HG03159 (cell line): ENCODE data around the gene PUS7.
"Not testable (repeated sequence)": the region's sequence is repeated elsewhere in the genome, so short reads cannot be mapped to it uniquely, and the experiment has no call there.

Experiments used
- ATAC-seq: cut with Tn5 transposase; IDR thresholded peaks from one replicate; pipeline ENCODE4 v1.9.1; 2021; ENCODE audit warnings: mild to moderate bottlenecking, moderate library complexity; ENCODE audit not compliant: unreplicated experiment

PUS7 gene

DNA sequence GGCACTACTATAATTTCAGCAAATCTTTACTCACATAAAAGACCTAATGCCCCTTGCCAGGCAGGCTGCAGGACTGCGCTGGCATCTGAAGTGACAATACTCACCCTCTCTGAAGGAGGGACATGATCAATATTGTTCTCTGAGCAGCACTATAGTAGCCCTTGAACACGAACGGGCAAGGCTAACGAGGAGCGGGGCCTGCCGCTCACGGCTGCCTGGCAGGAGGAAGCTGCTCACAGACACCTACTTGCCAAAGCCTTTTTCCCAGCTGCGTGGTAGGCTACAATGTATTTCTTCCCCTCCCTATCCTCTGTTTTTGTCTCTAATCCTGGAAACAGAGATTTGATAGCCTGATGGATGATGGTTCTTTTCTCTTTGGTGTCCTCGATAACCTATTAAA is 19.9 kb downstream of the PUS7 start:
- ATAC-seq, result no peak

DNA sequence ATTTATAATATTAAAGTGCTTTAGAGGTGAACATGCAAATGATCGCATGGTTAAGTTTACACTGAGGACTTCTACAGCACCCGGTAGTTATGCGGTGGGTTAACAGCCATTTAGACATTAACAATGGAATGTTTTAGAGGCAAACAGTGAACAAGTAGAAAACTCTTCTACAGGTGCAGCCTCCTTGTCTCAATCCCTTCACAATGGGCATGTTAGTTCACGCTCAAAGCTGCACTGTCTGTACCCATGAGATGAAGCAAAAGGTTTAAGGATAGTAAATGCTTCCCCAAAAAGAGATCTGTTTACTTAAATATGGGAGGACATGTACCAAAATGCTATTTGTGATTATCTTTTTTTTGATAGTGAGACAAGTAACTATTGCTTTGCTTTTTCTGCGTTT is 25.1 kb downstream of the PUS7 start:
- no peak for ATAC-seq

DNA sequence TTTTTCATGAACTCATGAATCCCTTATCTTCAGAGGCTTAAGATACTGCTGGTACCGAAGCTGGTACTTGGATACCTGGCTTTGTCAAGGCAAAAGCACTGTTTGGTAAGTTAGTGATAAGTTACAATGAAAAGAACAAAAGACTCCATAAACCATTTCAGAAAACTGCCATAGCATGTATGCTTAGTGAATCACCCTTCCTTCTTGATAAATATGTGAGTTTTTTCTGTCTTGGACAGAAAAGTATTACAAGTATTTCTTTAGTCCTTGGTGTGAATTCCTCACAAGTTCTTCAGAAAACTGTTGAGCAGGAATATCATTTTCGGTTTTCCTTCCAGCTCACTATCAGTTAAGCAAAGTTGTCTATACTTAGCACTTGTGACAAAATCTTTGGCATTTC is 25.6 kb downstream of the PUS7 start:
- no peak for ATAC-seq

DNA sequence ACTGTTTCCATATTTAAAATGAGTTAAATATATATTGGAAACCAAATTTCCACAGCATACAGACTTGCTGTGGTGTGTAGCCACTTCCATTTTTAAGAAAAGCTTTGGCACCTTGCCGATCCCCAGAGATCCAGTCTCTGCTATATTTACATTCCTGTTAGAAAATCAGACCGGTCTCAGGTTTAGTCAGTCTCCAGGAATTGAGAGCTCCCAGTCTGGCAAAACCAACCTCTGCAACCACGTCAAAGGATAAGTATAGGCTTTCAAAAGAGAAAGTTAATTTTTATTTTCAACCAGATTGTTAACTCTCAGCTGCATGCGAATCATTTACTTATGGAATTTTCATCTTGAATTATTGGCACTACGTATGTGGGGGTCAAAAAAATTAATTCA is 28.2 kb downstream of the PUS7 start:
- ATAC-seq, result no peak

DNA sequence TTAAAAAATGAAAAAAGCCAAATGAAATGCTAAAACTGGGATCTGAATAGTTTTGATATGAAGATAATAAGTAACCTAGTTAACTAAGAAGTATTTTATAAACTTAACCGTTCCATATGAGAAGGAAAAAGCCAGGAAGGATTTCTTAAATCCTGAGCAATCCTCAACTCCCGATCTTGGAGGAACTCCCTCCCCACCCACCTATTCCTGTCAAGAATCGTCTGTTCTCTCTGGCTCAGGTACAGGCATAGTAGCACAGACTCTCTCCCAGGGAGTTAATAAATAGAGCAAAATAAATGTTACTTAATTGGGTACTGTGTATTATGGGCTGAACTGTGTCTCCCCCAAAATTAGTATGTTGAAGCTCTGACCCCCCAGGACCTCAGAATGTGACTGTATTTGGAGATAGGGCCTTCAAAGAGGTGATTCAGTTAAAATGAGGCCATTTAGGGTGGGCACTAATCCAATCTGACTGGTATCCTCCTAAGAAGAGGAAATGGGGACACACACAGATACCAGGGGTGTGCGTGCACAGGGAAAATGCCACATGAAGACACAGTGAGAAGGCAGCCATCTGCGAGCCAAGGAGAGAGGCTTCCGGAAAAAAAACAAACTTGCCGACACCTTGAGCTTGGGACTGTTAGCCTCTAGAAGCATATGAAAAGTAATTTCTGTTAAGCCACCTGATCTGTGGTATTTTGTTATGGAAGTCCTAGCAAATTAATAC is 28.7 kb downstream of the PUS7 start:
- no peak for ATAC-seq

DNA sequence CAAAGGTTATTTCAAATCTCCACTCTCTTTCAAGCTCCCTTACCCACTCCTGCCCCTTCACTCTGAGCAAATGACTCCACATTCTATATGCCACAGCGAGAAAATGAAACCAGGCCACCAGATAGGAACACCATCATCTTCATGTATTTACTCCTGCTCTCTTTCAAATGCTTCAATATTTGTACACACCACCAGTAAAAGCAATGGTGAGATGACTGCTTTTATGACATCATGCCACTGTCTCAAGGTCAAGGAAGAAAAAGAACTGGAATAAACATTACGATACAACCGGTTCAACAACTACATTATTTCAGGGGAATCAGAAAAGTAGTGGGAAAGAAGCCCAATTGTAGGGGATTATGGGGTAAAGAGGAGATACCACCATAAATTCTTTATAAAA is 32.7 kb downstream of the PUS7 start:
- no peak for ATAC-seq

DNA sequence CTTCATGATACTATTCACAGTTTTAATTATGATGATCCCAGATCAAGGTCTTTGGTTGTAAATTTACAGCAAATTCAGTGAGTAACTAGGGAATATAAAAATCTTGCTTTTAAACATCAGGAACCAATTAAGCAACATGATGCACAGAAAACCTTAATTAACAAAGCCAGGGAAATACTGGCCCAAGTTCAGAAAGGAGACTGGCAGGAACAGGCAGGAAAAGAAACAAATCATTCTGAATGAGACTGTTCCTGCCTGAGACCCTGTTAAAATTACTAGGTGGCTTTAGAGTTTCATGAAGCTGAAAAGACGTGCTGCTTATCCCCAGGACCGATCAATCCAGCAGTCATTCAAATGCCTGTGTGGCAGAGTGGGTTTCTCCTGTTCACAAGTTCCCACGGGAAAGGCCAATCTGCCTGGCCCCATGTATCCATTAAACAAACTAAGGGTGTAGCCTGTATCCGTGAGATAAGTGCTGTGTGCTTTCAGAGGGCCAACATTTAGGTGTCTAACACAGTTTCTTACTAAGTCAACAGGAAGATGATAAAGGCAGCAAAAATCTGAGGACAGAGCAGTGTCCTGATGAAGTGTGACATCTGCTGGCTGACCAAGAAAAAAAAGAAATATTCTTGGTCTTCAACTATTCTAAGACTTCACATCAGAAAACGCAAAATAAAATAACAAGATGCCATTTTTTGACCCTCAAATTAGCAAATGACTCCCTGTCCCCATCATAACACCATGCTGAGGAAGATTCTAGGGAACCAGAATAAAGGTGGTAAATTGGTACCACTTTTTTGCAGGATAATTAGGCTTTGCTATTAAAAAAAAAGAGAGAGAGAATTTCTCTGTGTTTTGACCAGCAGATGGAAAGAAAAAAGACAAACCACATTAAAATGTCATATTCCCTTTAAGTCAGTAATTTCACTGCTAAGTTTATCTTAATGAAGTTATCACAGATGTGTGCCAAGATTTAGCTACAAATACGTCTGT is 34.2 kb downstream of the PUS7 start:
- ATAC-seq, result no peak

GRCh38 chr7:105480931-105481330 is 41.1 kb downstream of the PUS7 start:
- no peak for ATAC-seq

- ATAC-seq, result no peak
Observed at GRCh38 chr7:105478606-105479005, 43.5 kb downstream of the PUS7 start.

GRCh38 chr7:105477908-105478307 is 44.2 kb downstream of the PUS7 start:
- ATAC-seq, result no peak

- no peak for ATAC-seq
Observed at GRCh38 chr7:105474045-105474444, 48.0 kb downstream of the PUS7 start.

DNA sequence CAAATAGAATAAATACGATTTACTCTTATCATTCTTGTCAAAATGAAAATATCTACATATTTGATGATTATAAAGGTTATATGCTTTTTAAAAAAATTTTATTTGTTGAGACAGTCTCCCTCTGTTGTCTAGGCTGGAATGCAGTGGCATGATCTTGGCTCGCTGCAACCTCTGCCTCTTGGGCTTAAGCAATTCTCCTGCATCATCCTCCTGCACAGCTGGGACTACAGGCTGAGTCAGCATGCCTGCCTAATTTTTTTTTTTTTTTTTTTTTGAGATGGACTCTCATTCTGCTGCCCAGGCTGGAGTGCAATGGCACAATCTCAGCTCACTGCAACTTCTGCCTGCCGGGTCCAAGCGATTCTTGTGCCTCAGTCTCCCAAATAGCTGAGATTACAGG is 48.9 kb downstream of the PUS7 start:
- ATAC-seq, result no peak

DNA sequence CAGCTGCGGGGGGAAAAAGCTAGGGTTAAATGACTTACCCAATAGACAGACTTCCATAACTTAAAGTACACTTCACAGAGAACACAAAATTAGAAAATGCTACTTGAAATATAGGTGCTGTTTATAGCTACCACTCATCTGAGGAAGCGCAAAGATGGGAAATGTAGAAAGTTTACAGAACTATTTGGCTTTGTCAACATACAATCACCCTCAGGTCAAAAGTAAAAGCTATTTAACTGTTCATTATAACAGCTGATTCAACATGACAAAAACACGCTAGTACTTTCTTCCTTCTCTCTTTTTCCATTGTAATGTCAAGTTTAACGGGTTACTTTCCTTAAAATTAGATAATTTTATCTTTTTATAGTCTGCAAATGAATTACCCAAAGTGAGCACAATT is 51.2 kb downstream of the PUS7 start:
- ATAC-seq, result no peak

DNA sequence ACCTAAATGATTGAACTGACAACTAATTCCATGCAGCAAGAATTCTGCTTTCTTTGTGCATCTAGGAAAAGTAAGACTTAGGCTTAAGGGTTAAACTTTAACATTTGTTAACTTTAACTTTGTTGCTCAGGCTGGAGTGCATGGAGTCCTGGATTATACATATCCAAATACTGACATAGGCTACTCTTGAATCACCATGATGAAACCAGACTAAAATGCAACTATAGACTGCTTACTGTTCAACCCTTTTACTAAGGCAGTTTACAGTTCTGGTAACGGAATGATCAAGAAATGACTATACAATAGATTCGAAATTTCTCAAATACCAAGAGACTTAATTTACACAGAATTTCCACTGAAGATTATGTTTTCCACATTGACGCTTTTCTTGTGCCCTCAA is 52.0 kb downstream of the PUS7 start:
- no peak for ATAC-seq

DNA sequence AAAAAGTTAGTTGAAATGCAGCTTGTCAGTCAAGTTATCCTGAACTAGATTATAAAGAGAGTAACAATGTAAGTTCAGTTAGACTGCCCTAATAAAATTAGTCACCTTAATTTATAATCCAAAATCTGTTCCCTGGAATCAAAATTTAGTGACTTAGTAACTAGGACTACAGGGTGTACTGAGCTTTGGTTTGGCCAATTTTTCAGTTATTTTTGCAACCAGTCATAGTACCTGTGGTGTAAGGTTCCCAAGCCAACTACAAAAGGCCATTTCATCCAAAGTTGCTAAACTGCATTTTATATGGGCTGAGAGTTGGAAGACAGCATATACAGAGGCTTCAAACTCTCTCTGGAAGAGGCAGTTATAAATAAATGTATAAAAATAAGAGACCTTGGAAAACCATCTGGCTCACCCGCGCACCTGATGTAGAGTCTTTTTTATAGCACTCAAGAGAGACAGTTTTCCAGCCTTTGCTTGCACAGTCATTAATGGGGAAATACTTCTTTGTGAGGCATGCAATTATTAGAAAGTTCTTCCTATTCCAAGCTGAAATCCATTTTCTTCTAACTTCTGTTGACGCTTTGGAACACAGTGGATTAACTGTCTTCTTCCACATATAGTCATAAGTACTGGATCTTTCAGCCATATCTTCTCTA is 59.2 kb downstream of the PUS7 start:
- ATAC-seq, result no peak

GRCh38 chr7:105461518-105461917 is 60.6 kb downstream of the PUS7 start:
- no peak for ATAC-seq

DNA sequence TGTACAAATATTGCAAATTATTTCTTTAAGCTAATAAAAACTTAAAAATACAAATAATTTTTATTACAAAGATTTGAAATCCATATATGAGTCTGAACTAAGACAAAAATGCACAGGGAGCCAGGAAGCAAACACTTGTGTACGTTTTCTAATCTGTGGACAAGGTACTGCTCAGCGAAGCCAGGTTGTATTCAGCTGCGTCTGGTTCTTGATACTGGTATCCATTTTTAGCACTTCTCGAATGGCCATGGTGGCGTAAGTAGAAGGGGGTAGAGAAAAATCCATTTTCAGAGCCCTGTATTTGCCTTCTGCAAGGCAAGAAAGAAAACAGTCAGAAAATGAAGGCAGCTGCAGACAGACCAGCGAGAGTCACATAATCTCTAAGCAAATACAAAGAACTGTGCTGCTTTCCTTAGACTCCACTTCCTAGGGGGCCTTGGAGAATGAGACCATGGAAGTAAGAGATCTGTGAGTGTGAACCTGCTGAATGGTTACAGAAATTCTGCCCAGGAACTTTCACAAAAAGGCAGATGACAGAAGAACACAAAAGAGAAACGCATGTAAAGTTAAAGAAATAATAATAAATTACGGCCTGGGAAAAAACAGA is 64.3 kb downstream of the PUS7 start:
- no peak for ATAC-seq

DNA sequence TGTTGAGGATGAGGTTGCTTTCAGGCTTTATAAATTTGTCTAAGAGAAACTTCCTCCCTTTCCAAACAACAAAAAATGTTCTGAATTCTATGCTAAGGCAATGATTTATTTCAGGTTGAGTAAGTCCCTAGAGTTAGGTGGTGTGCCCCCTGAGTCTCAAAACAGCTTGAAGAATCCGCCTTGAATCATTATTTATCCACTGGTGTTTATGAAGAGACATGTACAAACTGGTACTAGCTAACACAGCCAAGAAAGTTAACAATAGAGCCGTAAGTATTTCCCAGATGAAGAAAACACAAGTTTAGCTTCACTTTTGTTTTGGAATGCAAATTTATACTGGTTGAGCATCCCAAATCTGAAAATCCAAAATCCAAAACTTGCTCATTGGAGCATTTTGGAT is 67.2 kb downstream of the PUS7 start:
- ATAC-seq, result no peak

DNA sequence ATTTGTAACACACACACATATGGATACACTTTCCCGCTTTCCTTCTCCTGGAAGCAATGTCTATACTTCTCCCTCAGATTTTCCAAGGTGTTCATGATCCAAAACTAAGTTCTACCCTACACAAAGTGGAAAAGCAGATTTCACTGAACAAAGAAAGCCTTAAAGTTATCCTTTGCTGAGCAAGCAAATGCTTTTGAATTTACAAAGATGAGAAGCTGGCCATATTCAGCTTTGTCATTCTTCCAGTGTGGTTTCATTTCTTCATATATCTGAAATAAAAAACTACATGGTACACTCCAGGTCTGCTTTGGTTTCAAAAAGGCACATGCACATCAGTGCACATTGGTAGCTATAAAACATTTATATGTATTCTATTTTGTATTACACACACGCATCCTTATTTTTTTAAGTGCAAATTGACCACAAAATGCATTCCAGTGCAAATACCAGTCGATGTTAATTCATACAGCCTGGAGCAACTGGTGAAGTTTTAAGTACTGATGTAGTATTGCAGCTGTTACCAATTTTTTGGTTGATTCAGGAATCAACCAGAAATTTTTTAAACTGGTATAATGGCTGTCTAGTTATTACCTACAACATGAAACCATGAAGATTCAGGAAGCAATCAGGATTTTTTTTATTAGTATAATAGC is 67.8 kb downstream of the PUS7 start:
- no peak for ATAC-seq

GRCh38 chr7:105452085-105452484 is 70.0 kb downstream of the PUS7 start:
- ATAC-seq, result no peak

DNA sequence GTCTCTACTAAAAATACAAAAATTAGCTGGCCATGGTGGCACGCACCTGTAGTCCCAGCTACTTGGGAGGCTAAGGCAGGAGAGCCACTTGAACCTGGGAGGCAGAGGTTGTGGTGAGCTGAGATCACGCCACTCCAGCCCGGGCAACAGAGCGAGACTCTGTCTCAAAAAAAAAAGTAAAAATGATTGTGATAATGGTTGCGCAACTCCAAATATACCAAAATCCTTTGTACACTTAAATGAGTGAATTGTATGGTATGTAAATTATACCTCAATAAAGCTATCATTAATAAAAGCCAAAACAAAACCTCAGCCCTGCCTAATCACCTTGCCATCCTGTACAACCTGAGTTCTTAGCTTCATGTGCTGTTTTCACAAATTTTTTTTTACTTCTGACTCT is 71.2 kb downstream of the PUS7 start:
- not testable (repeated sequence) for ATAC-seq
